ENCODE results near the gene SLC44A1. TPM values are rescaled to one million over a fixed set of nuclear protein-coding genes. Genes with fewer than 3 reads are reported as not detected.

The SLC44A1 gene
- total and polyA plus RNA-seq, 2 of the 13 experiments (the other 11 are each of a cell fraction or from before 2014, with no cell fraction given) = 21.4 to 40.8 TPM

DNA sequence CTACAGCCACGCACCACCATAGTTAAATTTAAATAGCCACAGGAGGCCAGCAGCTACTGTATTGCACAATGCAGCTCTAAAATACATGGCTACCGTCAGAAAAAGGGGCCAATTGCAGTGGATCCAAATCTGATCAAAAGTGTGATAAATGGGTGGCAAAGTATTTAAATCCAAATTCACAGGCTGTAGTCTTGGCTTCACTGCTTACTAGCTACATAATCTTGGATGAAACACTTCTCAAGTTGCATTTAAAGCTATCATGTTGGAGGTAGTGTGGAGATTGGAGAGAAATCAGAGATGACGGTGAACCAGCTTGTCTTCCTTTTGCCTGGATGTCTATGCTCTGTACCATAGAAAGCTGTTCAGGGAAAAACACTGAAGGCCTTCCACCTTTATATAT lies 24.0 kb upstream of the SLC44A1 start:
- Histone ChIP-seq H3K36me3 (replicated peaks in 1 of 2; ENCODE audit: control insufficient read depth in 1 of 2, insufficient read depth in 2 of 2, low read length in 2 of 2) (no peaks in the 10 kb centered on the region), H3K9ac (ENCODE audit: insufficient read depth, low read depth, low read length) (no peak overlapping the region), H4K20me1 (ENCODE audit: insufficient read depth, low read length) (no peaks in the 10 kb centered on the region), H2AFZ (ENCODE audit: low read length) (no peak overlapping the region), H3K4me2 (ENCODE audit: low read depth, low read length) (no peak overlapping the region), H3K4me1 (ENCODE audit: insufficient read depth, low read length) (peaks cover 19% of the 10 kb centered on the region), H3K79me2 (ENCODE audit: insufficient read depth, low read length) (no peaks in the 10 kb centered on the region), H3K9me3 (ENCODE audit: low read length) (peaks cover 12% of the 10 kb centered on the region), H3K27ac (ENCODE audit: extremely low read length, insufficient read depth, low read length) (no peak overlapping the region), H3K27me3 (ENCODE audit: control insufficient read depth in 1 of 2, insufficient read depth in 2 of 2, low read length in 2 of 2) (no peaks in the 10 kb centered on the region), H3K4me3 (replicated peaks in 1 of 3; ENCODE audit: insufficient read depth in 1 of 3, low read depth in 2 of 3, low read length in 3 of 3) (no peak overlapping the region)
- no TSS peak for BruUV-seq (replicated peaks)
- ChIA-PET CTCF (ENCODE audit: low intra/inter-chr PET ratio, low total read pairs) (no interaction called here), POLR2A (no interaction called here)
- in situ Hi-C loops (cut with HindIII; ENCODE audit: extremely low pct_ligation_motif_present, low pct_unique_long_range_greater_than_20kb) (no loop called here), intact Hi-C loops (cut with micrococcal nuclease; ENCODE audit: unreplicated experiment) (no loop called here)
- no peak for FAIRE-seq
- TF ChIP-seq NR2F6 (IDR thresholded peaks at IDR 0.05) = no peak
- no peak for TF ChIP-seq NR2F6 (CRISPR knock-in tag; IDR thresholded peaks at IDR 0.05)
- peak; percentile 49; the same call in 1 of the 2 replicates for TF ChIP-seq CEBPB (IDR thresholded peaks at IDR 0.05; ENCODE audit: borderline replicate concordance, low read depth, low read length)
- no peak for DNase-seq (ENCODE audit: low spot score)
- WGBS (ENCODE audit: low lambda C conversion rate) = 38% methylated on average over 3 of the region's 3 CpGs
- ATAC-seq = no peak

DNA sequence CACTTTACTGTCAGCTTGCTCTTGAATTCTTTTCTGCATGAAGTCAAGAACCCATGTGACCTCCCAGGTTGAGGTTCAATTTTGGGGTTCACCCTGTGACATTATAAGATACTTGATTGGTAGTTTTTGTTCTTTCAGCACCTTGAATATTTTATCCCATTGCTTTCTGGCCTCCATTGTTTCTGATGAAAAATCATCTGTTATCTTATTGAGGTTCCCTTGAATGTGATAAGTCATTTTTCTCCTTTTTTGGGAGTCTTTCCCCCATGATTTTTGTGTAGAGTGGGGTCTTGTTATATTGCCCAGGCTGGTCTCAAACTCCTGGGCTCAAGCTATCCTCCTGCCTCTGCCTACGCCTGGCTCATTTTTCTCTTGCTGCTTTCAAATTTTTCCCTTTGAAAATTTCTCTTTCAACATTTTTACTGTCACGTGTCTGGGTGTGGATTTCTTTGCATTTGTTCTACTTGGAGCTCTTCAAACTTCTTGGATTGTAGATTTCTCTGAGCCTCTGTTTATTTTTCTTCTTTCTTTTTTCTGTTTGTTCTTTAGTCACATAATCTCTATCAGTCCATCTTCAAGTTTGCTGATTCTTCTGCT lies 20.8 kb upstream of the SLC44A1 start:
- FAIRE-seq = no peak
- in situ Hi-C loops (cut with HindIII; ENCODE audit: extremely low pct_ligation_motif_present, low pct_unique_long_range_greater_than_20kb) = no loop called here
- intact Hi-C loops (cut with micrococcal nuclease; ENCODE audit: unreplicated experiment) = no loop called here
- no peak overlapping the region for H3K4me2 ChIP-seq (ENCODE audit: low read depth, low read length)
- H3K9ac ChIP-seq (ENCODE audit: insufficient read depth, low read depth, low read length) = no peak overlapping the region
- H3K9me3 ChIP-seq (ENCODE audit: low read length) = peaks cover 12% of the 10 kb centered on the region
- 47% methylated on average over 2 of the region's 2 CpGs for WGBS (ENCODE audit: low lambda C conversion rate)
- DNase-seq (ENCODE audit: low spot score) = no peak
- H3K79me2 ChIP-seq (ENCODE audit: insufficient read depth, low read length) = no peaks in the 10 kb centered on the region
- no peaks in the 10 kb centered on the region for H3K27me3 ChIP-seq (ENCODE audit: control insufficient read depth in 1 of 2, insufficient read depth in 2 of 2, low read length in 2 of 2)
- ATAC-seq = no peak
- no peaks in the 10 kb centered on the region for H4K20me1 ChIP-seq (ENCODE audit: insufficient read depth, low read length)
- BruUV-seq (replicated peaks) = no TSS peak
- H3K36me3 ChIP-seq (replicated peaks in 1 of 2; ENCODE audit: control insufficient read depth in 1 of 2, insufficient read depth in 2 of 2, low read length in 2 of 2) = no peaks in the 10 kb centered on the region
- no peak overlapping the region for H2AFZ ChIP-seq (ENCODE audit: low read length)
- CTCF ChIA-PET (ENCODE audit: low intra/inter-chr PET ratio, low total read pairs) = no interaction called here
- TF ChIP-seq, protein P1, sequence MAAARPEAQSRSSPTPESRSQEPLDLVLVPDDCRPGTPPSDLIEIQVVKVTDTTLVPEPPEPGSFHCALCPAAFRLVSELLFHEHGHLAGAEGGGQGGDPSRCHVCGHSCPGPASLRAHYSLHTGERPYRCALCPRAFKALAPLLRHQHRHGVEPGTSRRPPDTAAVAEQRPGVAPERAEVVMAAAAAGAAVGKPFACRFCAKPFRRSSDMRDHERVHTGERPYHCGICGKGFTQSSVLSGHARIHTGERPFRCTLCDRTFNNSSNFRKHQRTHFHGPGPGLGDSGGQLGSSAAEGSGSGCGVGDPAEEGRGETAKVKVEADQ (CRISPR knock-in tag; IDR thresholded peaks at IDR 0.05; ENCODE audit: borderline replicate concordance) = no peak
- TF ChIP-seq ZNF615 (CRISPR knock-in tag; IDR thresholded peaks at IDR 0.05; ENCODE audit: borderline replicate concordance) = no peak
- TF ChIP-seq ZNF577 (CRISPR knock-in tag; IDR thresholded peaks at IDR 0.05; ENCODE audit: borderline replicate concordance, low read depth) = no peak
- TF ChIP-seq ZNF317 (CRISPR knock-in tag; IDR thresholded peaks at IDR 0.05) = peak; percentile 99
- TF ChIP-seq TAF1 (CRISPR knock-in tag; IDR thresholded peaks at IDR 0.05) = no peak
- no peak for TF ChIP-seq TARDBP (CRISPR knock-in tag; IDR thresholded peaks at IDR 0.05)
- H3K4me1 ChIP-seq (ENCODE audit: insufficient read depth, low read length) = 0 out of 2 replicates have a peak, but pooled peaks cover 3% of the 10 kb centered on the region
- no peak overlapping the region for H3K4me3 ChIP-seq (replicated peaks in 1 of 3; ENCODE audit: insufficient read depth in 1 of 3, low read depth in 2 of 3, low read length in 3 of 3)
- no peak overlapping the region for H3K27ac ChIP-seq (ENCODE audit: extremely low read length, insufficient read depth, low read length)
- POLR2A ChIA-PET = no interaction called here
